Astrocyte of the spinal cord (primary cell): ENCODE measurements around the gene PUSL1.

ENCODE experiments used
- DNase-seq: peaks from one replicate; pipeline ENCODE4 v3.0.0; 2011; ENCODE audit warnings: low read depth, low spot score
- H3K4me3 ChIP-seq: 2 replicates; pipeline ENCODE4 v1.5.1; 2011; ENCODE audit warnings: low read depth, mild to moderate bottlenecking, low read length, moderate library complexity
- CTCF ChIP-seq: IDR thresholded peaks from 2 replicates; pipeline ENCODE4 v1.5.1; 2012; ENCODE audit warnings: low read depth, mild to moderate bottlenecking, low read length, inconsistent platforms
- in situ Hi-C: cut with HindIII; loops from 2 replicates; pipeline ENCODE4 v1.10.0; 2017; ENCODE audit warnings: low sequenced_read_pairs

Gene PUSL1

GRCh38 chr1:1337793-1338147, 29.4 kb downstream of the PUSL1 start:
- in situ Hi-C loops: no loop called here
- TF ChIP-seq CTCF: no peak
- no peak overlapping the region for H3K4me3 ChIP-seq
- DNase-seq: no peak

GRCh38 chr1:1338278-1338677, 29.9 kb downstream of the PUSL1 start:
- no peak for DNase-seq
- no peak for TF ChIP-seq CTCF
- in situ Hi-C loops: no loop called here
- no peak overlapping the region for H3K4me3 ChIP-seq

- TF ChIP-seq CTCF: no peak
- in situ Hi-C loops: no loop called here
Observed at GRCh38 chr1:1340185-1340584, 31.8 kb downstream of the PUSL1 start.

GRCh38 chr1:1340791-1341548, 32.6 kb downstream of the PUSL1 start:
- in situ Hi-C loops: no loop called here
- TF ChIP-seq CTCF: no peak
- DNase-seq: no peak
- no peak overlapping the region for H3K4me3 ChIP-seq

More at GRCh38 chr1:1340185-1340584, 31.8 kb downstream of the PUSL1 start:
- DNase-seq: no peak
- H3K4me3 ChIP-seq: no peak overlapping the region

- no peak for DNase-seq
- in situ Hi-C loops: no loop called here
- H3K4me3 ChIP-seq: no peak overlapping the region
- no peak for TF ChIP-seq CTCF
Observed at GRCh38 chr1:1341549-1342021, 33.2 kb downstream of the PUSL1 start.

GRCh38 chr1:1342061-1342562, 33.7 kb downstream of the PUSL1 start:
- in situ Hi-C loops: no loop called here
- no peak for TF ChIP-seq CTCF
- DNase-seq: no peak
- H3K4me3 ChIP-seq: no peak overlapping the region
